GM18861 (cell line): ENCODE measurements around the gene HMG20A.

ENCODE experiments used
- ATAC-seq: cut with Tn5 transposase; IDR thresholded peaks from one replicate; pipeline ENCODE4 v1.9.1; 2021; ENCODE audit not compliant: unreplicated experiment

HMG20A gene

GRCh38 chr15:77474310-77474988 lies 53.8 kb downstream of the HMG20A start:
- no peak for ATAC-seq

- ATAC-seq = no peak
These were observed 54.3 kb downstream of the HMG20A start for GRCh38 chr15:77475001-77475400.

- no peak for ATAC-seq
These were observed 55.2 kb downstream of the HMG20A start for GRCh38 chr15:77475898-77476297.

GRCh38 chr15:77476995-77477394 lies 56.3 kb downstream of the HMG20A start:
- no peak for ATAC-seq

GRCh38 chr15:77478051-77478450 lies 57.4 kb downstream of the HMG20A start:
- ATAC-seq = no peak

- ATAC-seq = no peak
These were observed 58.3 kb downstream of the HMG20A start for GRCh38 chr15:77479015-77479414.

GRCh38 chr15:77480859-77481633 lies 60.4 kb downstream of the HMG20A start:
- no peak for ATAC-seq

- no peak for ATAC-seq
These were observed 61.0 kb downstream of the HMG20A start for GRCh38 chr15:77481670-77482069.

GRCh38 chr15:77482570-77482969 lies 61.9 kb downstream of the HMG20A start:
- ATAC-seq = no peak

GRCh38 chr15:77483425-77484140 lies 62.9 kb downstream of the HMG20A start:
- ATAC-seq = no peak

- no peak for ATAC-seq
These were observed 64.3 kb downstream of the HMG20A start for GRCh38 chr15:77484994-77485393.

- no peak for ATAC-seq
These were observed 66.1 kb downstream of the HMG20A start for GRCh38 chr15:77486542-77487468.

GRCh38 chr15:77487469-77487842 lies 66.8 kb downstream of the HMG20A start:
- no peak for ATAC-seq

GRCh38 chr15:77487888-77488287 lies 67.2 kb downstream of the HMG20A start:
- ATAC-seq = no peak

- no peak for ATAC-seq
These were observed 69.0 kb downstream of the HMG20A start for GRCh38 chr15:77489647-77490046.

- ATAC-seq = no peak
These were observed 72.7 kb downstream of the HMG20A start for GRCh38 chr15:77493324-77493907.

- no peak for ATAC-seq
These were observed 73.6 kb downstream of the HMG20A start for GRCh38 chr15:77494073-77494867.

- ATAC-seq = no peak
These were observed 74.3 kb downstream of the HMG20A start for GRCh38 chr15:77494964-77495363.

- ATAC-seq = no peak
These were observed 75.3 kb downstream of the HMG20A start for GRCh38 chr15:77495838-77496596.
